HepG2 (cell line): ENCODE data around the gene PGRMC2. TPM values are rescaled to one million over a fixed set of nuclear protein-coding genes. Genes with fewer than 3 reads are reported as not detected.

Source experiments
- ATAC-seq: fragments of 200-7000 bp; cut with Tn5 transposase; 3 replicates; pipeline ENCODE4 v1.9.1; 2020; ENCODE audit warnings: mild to moderate bottlenecking, moderate library complexity
- BruUV-seq: library from RNA; stranded (reverse); fragments of 400-500 nt; replicated peaks from 2 replicates; lab custom pipeline; 2021; lab: Mats Ljungman, UMichigan
- CTCF ChIA-PET: fragments of 300-600 bp; formaldehyde crosslinking; extraction: SDS; loops from one replicate; lab custom pipeline; 2021; ENCODE audit warnings: low total read pairs, inconsistent platforms, low intra/inter-chr PET ratio; lab: Yijun Ruan, JAX
- POLR2A ChIA-PET: fragments of 350-600 bp; sonication (Branson Sonifier 250); formaldehyde crosslinking; loops from one replicate; lab custom pipeline; 2020; ENCODE audit warnings: antibody characterized with exemption, inconsistent platforms; lab: Yijun Ruan, JAX
- DNase-seq: peaks from one replicate; pipeline ENCODE4 v3.0.0-alpha.2; 2015; ENCODE audit warnings: low spot score
- FAIRE-seq: peaks from 3 replicates; lab custom pipeline; 2011; peaks lifted over from hg19 to GRCh38; lab: Jason Lieb, UNC
- H2AFZ ChIP-seq: one replicate; pipeline ENCODE4 v1.6.1; 2011; ENCODE audit warnings: low read length, inconsistent platforms
- H3K27ac ChIP-seq: fragments of 300-600 bp; 3 replicates; pipeline ENCODE4 v1.8.0; 2011; ENCODE audit warnings: mixed run types, mild to moderate bottlenecking, mixed read lengths, low read length, inconsistent platforms; ENCODE audit not compliant: insufficient read depth; ENCODE audit errors: extremely low read length
- H3K27me3 ChIP-seq, 2 experiments: fragments of 200-600 bp in 1 of 2; 2 replicates in 1 of 2; 3 replicates in 1 of 2; pipeline versions ENCODE4 v1.6.0 to v1.8.0; 2011; ENCODE audit warnings: low read length in 2 of 2, mild to moderate bottlenecking in 2 of 2, moderate library complexity in 2 of 2, inconsistent platforms in 1 of 2; ENCODE audit not compliant: insufficient read depth in 2 of 2, control insufficient read depth in 1 of 2
- H3K36me3 ChIP-seq, 2 experiments: fragments of 200-600 bp in 1 of 2; replicated peaks in 1 of 2; 2 replicates in 1 of 2; 3 replicates in 1 of 2; pipeline versions ENCODE4 v1.5.1 to v1.8.0; 2011; ENCODE audit warnings: low read length in 2 of 2, inconsistent platforms in 1 of 2; ENCODE audit not compliant: insufficient read depth in 2 of 2, control insufficient read depth in 1 of 2
- H3K4me1 ChIP-seq: 2 replicates; pipeline ENCODE4 v1.5.1; 2012; ENCODE audit warnings: low read length, inconsistent platforms; ENCODE audit not compliant: insufficient read depth
- H3K4me2 ChIP-seq: 2 replicates; pipeline ENCODE4 v1.6.0; 2011; ENCODE audit warnings: low read depth, low read length, inconsistent platforms
- H3K4me3 ChIP-seq, 3 experiments: fragments of 200-600 bp in 1 of 3; sonication (generic), shearing (Covaris generic) in 1 of 3; replicated peaks in 1 of 3; 2 replicates each; pipeline ENCODE4 v1.5.1; 2011 to 2016; ENCODE audit warnings: low read length in 3 of 3, inconsistent platforms in 2 of 3, low read depth in 2 of 3, mild to moderate bottlenecking in 2 of 3, control low read depth in 1 of 3, mixed read lengths in 1 of 3; ENCODE audit not compliant: insufficient read depth in 1 of 3
- H3K79me2 ChIP-seq: one replicate; pipeline ENCODE4 v1.6.1; 2011; ENCODE audit warnings: low read length, inconsistent platforms; ENCODE audit not compliant: insufficient read depth
- H3K9ac ChIP-seq: 2 replicates; pipeline ENCODE4 v1.6.0; 2011; ENCODE audit warnings: mild to moderate bottlenecking, low read depth, low read length, inconsistent platforms; ENCODE audit not compliant: insufficient read depth
- H3K9me3 ChIP-seq: 2 replicates; pipeline ENCODE4 v1.5.1; 2012; ENCODE audit warnings: mild to moderate bottlenecking, low read length
- H4K20me1 ChIP-seq: 2 replicates; pipeline ENCODE4 v1.6.0; 2011; ENCODE audit warnings: inconsistent platforms, mild to moderate bottlenecking, low read length, moderate library complexity; ENCODE audit not compliant: insufficient read depth
- CAMTA2 ChIP-seq: sonication (generic); formaldehyde crosslinking; IDR thresholded peaks from 2 replicates; pipeline ENCODE4 v1.4.0; 2020; ENCODE audit warnings: mild to moderate bottlenecking, missing genetic modification reagents, borderline replicate concordance
- EHMT2 ChIP-seq: fragments of 200-600 bp; sonication (generic); IDR thresholded peaks from 2 replicates; pipeline ENCODE4 v1.7.0; 2017; ENCODE audit warnings: antibody characterized with exemption, low read depth, low read length, borderline replicate concordance
- HES4 ChIP-seq: sonication (generic); formaldehyde crosslinking; IDR thresholded peaks from 2 replicates; pipeline ENCODE4 v1.9.0; 2021; ENCODE audit warnings: mild to moderate bottlenecking, missing genetic modification reagents, borderline replicate concordance
- ZNF34 ChIP-seq: sonication (generic); formaldehyde crosslinking; IDR thresholded peaks from 2 replicates; pipeline ENCODE4 v1.4.0; 2020; ENCODE audit warnings: mild to moderate bottlenecking, missing genetic modification reagents, borderline replicate concordance
- ZNF441 ChIP-seq: sonication (generic); formaldehyde crosslinking; IDR thresholded peaks from 2 replicates; pipeline ENCODE4 v1.7.0; 2021; ENCODE audit warnings: missing genetic modification reagents, borderline replicate concordance
- ZNF629 ChIP-seq: sonication (generic); formaldehyde crosslinking; conservative IDR thresholded peaks from 2 replicates; pipeline ENCODE4 v1.5.0; 2020; ENCODE audit warnings: missing genetic modification reagents
- ZNF746 ChIP-seq: sonication (generic); formaldehyde crosslinking; IDR thresholded peaks from 2 replicates; pipeline ENCODE4 v1.8.0; 2022; ENCODE audit warnings: mild to moderate bottlenecking, missing genetic modification reagents
- WGBS: methylation state at CpG from one replicate; pipeline ENCODE4 v1.1.6; 2017; ENCODE audit warnings: low lambda C conversion rate; 5-methylcytosine and 5-hydroxymethylcytosine counted together
- in situ Hi-C: cut with HindIII; loops from 2 replicates; pipeline ENCODE4 v1.10.0; 2017; ENCODE audit warnings: low pct_unique_long_range_greater_than_20kb; ENCODE audit not compliant: extremely low pct_ligation_motif_present
- intact Hi-C: fragments of 100-400 bp; cut with micrococcal nuclease; formaldehyde crosslinking; loops from one replicate; pipeline ENCODE4 v1.10.0; 2022; ENCODE audit not compliant: unreplicated experiment
- polyA plus RNA-seq, 8 experiments: library from polyadenylated mRNA; depleted of rRNA in 3 of 8; stranded (reverse) in 7 of 8; unstranded in 1 of 8; fragments of >200 nt; fragmentation: Illumina TruSeq in 4 of 8; extraction: Trizol in 4 of 8; gene quantifications; 2 replicates each; pipeline versions ENCODE4 v1.2.1 to v1.2.3, GENCODE V29; 2011 to 2016; ENCODE audit warnings: low read depth in 4 of 8, missing spikeins in 1 of 8, mixed read lengths in 1 of 8; ENCODE audit not compliant: insufficient read depth in 1 of 8
- total RNA-seq, 5 experiments: library from RNA; depleted of rRNA; stranded (reverse); fragments of >200 nt; fragmentation: Illumina TruSeq; extraction: Trizol; gene quantifications; 2 replicates each; pipeline ENCODE4 v1.2.3, GENCODE V29; 2016; ENCODE audit warnings: low read depth in 1 of 5
- TF ChIP-seq, protein P1 (sequence below): fragments of 450-650 bp; IDR thresholded peaks from 2 replicates; pipeline ENCODE4 v1.6.1; 2016
- TF ChIP-seq, protein P2 (sequence below): sonication (generic); formaldehyde crosslinking; IDR thresholded peaks from 2 replicates; pipeline ENCODE4 v1.4.0; 2020; ENCODE audit warnings: missing genetic modification reagents, borderline replicate concordance
- TF ChIP-seq, protein P3 (sequence below): sonication (generic); formaldehyde crosslinking; IDR thresholded peaks from 2 replicates; pipeline ENCODE4 v1.5.0; 2020; ENCODE audit warnings: missing genetic modification reagents, mild to moderate bottlenecking, borderline replicate concordance
- TF ChIP-seq, protein P4 (sequence below): sonication (generic); formaldehyde crosslinking; IDR thresholded peaks from 2 replicates; pipeline ENCODE4 v1.4.0; 2020; ENCODE audit warnings: mild to moderate bottlenecking, missing genetic modification reagents

The PGRMC2 gene
- total and polyA plus RNA-seq, 2 of the 13 experiments (the other 11 are each of a cell fraction or from before 2014, with no cell fraction given): 16.0 to 19.8 TPM

DNA sequence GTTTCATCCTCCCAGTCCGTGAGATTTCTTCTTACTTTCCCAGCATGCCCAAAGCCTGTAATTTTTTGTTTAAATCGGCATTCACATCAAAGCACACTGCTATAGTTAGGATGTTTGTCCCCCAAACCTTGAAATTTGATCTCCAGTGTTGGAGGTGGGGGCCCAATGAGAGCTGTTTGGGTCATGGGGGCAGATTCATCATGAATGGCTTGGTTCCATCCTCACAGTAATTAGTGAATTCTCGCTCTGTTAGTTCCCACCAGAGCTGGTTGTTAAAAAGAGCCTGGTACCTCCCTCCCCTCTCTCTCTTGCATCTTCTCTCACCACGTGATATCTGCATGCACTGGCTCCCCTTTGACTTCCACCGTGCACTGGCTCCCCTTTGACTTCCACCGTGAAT lies 40.5 kb upstream of the PGRMC2 start:
- FAIRE-seq: no peak
- H3K79me2 ChIP-seq: no peaks in the 10 kb centered on the region
- no peaks in the 10 kb centered on the region for H4K20me1 ChIP-seq
- H3K27me3 ChIP-seq: no peaks in the 10 kb centered on the region; a peak in 1 of 5 replicates
- CTCF ChIA-PET: no interaction called here
- no peak overlapping the region for H2AFZ ChIP-seq
- H3K27ac ChIP-seq: no peak overlapping the region
- no peaks in the 10 kb centered on the region for H3K36me3 ChIP-seq
- peaks cover 4% of the 10 kb centered on the region for H3K4me1 ChIP-seq
- no TSS peak for BruUV-seq
- no peaks in the 10 kb centered on the region for H3K9me3 ChIP-seq
- TF ChIP-seq ZNF629 (CRISPR knock-in tag): no peak
- TF ChIP-seq, protein P1, sequence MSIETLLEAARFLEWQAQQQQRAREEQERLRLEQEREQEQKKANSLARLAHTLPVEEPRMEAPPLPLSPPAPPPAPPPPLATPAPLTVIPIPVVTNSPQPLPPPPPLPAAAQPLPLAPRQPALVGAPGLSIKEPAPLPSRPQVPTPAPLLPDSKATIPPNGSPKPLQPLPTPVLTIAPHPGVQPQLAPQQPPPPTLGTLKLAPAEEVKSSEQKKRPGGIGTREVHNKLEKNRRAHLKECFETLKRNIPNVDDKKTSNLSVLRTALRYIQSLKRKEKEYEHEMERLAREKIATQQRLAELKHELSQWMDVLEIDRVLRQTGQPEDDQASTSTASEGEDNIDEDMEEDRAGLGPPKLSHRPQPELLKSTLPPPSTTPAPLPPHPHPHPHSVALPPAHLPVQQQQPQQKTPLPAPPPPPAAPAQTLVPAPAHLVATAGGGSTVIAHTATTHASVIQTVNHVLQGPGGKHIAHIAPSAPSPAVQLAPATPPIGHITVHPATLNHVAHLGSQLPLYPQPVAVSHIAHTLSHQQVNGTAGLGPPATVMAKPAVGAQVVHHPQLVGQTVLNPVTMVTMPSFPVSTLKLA: no peak
- no peak for TF ChIP-seq HES4 (CRISPR knock-in tag)
- no peak for TF ChIP-seq EHMT2
- TF ChIP-seq ZNF441 (CRISPR knock-in tag): no peak
- TF ChIP-seq ZNF746 (CRISPR knock-in tag): no peak
- TF ChIP-seq CAMTA2 (CRISPR knock-in tag): no peak
- TF ChIP-seq, protein P2, sequence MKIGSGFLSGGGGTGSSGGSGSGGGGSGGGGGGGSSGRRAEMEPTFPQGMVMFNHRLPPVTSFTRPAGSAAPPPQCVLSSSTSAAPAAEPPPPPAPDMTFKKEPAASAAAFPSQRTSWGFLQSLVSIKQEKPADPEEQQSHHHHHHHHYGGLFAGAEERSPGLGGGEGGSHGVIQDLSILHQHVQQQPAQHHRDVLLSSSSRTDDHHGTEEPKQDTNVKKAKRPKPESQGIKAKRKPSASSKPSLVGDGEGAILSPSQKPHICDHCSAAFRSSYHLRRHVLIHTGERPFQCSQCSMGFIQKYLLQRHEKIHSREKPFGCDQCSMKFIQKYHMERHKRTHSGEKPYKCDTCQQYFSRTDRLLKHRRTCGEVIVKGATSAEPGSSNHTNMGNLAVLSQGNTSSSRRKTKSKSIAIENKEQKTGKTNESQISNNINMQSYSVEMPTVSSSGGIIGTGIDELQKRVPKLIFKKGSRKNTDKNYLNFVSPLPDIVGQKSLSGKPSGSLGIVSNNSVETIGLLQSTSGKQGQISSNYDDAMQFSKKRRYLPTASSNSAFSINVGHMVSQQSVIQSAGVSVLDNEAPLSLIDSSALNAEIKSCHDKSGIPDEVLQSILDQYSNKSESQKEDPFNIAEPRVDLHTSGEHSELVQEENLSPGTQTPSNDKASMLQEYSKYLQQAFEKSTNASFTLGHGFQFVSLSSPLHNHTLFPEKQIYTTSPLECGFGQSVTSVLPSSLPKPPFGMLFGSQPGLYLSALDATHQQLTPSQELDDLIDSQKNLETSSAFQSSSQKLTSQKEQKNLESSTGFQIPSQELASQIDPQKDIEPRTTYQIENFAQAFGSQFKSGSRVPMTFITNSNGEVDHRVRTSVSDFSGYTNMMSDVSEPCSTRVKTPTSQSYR (CRISPR knock-in tag): no peak
- TF ChIP-seq, protein P3, sequence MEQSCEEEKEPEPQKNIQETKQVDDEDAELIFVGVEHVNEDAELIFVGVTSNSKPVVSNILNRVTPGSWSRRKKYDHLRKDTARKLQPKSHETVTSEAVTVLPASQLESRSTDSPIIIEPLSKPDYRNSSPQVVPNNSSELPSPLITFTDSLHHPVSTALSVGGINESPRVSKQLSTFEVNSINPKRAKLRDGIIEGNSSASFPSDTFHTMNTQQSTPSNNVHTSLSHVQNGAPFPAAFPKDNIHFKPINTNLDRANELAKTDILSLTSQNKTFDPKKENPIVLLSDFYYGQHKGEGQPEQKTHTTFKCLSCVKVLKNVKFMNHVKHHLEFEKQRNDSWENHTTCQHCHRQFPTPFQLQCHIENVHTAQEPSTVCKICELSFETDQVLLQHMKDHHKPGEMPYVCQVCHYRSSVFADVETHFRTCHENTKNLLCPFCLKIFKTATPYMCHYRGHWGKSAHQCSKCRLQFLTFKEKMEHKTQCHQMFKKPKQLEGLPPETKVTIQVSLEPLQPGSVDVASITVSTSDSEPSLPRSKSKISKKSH: no peak
- no peak for TF ChIP-seq ZNF34 (CRISPR knock-in tag)
- TF ChIP-seq, protein P4, sequence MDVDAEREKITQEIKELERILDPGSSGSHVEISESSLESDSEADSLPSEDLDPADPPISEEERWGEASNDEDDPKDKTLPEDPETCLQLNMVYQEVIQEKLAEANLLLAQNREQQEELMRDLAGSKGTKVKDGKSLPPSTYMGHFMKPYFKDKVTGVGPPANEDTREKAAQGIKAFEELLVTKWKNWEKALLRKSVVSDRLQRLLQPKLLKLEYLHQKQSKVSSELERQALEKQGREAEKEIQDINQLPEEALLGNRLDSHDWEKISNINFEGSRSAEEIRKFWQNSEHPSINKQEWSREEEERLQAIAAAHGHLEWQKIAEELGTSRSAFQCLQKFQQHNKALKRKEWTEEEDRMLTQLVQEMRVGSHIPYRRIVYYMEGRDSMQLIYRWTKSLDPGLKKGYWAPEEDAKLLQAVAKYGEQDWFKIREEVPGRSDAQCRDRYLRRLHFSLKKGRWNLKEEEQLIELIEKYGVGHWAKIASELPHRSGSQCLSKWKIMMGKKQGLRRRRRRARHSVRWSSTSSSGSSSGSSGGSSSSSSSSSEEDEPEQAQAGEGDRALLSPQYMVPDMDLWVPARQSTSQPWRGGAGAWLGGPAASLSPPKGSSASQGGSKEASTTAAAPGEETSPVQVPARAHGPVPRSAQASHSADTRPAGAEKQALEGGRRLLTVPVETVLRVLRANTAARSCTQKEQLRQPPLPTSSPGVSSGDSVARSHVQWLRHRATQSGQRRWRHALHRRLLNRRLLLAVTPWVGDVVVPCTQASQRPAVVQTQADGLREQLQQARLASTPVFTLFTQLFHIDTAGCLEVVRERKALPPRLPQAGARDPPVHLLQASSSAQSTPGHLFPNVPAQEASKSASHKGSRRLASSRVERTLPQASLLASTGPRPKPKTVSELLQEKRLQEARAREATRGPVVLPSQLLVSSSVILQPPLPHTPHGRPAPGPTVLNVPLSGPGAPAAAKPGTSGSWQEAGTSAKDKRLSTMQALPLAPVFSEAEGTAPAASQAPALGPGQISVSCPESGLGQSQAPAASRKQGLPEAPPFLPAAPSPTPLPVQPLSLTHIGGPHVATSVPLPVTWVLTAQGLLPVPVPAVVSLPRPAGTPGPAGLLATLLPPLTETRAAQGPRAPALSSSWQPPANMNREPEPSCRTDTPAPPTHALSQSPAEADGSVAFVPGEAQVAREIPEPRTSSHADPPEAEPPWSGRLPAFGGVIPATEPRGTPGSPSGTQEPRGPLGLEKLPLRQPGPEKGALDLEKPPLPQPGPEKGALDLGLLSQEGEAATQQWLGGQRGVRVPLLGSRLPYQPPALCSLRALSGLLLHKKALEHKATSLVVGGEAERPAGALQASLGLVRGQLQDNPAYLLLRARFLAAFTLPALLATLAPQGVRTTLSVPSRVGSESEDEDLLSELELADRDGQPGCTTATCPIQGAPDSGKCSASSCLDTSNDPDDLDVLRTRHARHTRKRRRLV (CRISPR knock-in tag): no peak
- in situ Hi-C loops: no loop called here
- H3K4me3 ChIP-seq: no peak overlapping the region
- POLR2A ChIA-PET: no interaction called here
- ATAC-seq: no peak
- WGBS: 23% methylated on average over 6 of the region's 6 CpGs
- DNase-seq: no peak
- no peak overlapping the region for H3K4me2 ChIP-seq
- no peak overlapping the region for H3K9ac ChIP-seq
- intact Hi-C loops: no loop called here
